ENCODE results near the gene TRIM2.

The TRIM2 gene

DNA sequence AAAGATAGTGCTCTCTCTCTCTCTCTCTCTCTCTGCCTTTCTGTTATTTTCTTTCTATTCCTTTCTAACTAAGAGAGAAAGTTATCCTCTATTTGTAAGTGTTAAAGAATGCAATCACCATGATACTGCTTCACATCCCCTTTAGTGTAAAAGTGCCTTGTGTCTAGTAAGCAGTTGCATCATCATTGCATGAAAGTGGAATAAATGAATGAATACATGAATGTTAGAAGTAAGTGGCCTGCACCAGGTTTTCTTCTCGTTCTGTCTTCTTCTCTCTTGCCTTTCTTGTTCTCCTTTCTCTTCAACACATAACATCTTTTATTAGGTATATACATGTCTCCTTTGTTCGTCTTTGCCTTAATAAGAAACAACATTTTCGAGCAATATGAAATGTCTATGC, 35.2 kb downstream of the TRIM2 start:
- no peak for TF ChIP-seq TAF1 (IDR thresholded peaks at IDR 0.05; ENCODE audit: borderline replicate concordance, insufficient read depth, low read length)
- no peak for TF ChIP-seq POLR2AphosphoS5 (IDR thresholded peaks at IDR 0.05; ENCODE audit: low read depth, low read length)
- no peak for TF ChIP-seq FOXP2 (optimal IDR thresholded peaks at IDR 0.05; ENCODE audit: borderline replicate concordance, extremely low read depth, extremely low read length, insufficient read depth)
- TF ChIP-seq, protein P1, sequence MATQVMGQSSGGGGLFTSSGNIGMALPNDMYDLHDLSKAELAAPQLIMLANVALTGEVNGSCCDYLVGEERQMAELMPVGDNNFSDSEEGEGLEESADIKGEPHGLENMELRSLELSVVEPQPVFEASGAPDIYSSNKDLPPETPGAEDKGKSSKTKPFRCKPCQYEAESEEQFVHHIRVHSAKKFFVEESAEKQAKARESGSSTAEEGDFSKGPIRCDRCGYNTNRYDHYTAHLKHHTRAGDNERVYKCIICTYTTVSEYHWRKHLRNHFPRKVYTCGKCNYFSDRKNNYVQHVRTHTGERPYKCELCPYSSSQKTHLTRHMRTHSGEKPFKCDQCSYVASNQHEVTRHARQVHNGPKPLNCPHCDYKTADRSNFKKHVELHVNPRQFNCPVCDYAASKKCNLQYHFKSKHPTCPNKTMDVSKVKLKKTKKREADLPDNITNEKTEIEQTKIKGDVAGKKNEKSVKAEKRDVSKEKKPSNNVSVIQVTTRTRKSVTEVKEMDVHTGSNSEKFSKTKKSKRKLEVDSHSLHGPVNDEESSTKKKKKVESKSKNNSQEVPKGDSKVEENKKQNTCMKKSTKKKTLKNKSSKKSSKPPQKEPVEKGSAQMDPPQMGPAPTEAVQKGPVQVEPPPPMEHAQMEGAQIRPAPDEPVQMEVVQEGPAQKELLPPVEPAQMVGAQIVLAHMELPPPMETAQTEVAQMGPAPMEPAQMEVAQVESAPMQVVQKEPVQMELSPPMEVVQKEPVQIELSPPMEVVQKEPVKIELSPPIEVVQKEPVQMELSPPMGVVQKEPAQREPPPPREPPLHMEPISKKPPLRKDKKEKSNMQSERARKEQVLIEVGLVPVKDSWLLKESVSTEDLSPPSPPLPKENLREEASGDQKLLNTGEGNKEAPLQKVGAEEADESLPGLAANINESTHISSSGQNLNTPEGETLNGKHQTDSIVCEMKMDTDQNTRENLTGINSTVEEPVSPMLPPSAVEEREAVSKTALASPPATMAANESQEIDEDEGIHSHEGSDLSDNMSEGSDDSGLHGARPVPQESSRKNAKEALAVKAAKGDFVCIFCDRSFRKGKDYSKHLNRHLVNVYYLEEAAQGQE (IDR thresholded peaks at IDR 0.05; ENCODE audit: insufficient read depth in 1 of 2, low read depth in 2 of 2, low read length in 2 of 2) = no peak
- TF ChIP-seq SIN3A (IDR thresholded peaks at IDR 0.05; ENCODE audit: borderline replicate concordance, insufficient read depth, low read length) = no peak

DNA sequence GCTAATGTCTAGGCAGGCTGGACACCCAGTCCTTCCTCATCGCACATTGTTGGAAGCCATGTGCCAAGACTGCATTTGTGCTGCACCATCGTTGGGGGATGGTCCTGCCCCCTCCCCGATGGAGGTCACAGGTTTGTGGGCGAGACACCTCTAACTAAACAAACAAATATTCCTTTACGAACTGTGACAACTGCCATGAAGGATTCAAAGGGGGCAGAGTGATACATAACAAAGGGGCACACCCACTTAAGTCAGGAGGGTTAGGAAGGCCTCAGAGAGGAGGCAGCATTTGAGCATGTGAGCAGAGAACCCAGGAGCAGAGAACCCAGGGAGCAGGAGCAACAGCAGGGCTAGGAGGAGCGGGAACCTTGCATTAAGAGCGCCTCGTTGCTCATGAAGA, 37.1 kb downstream of the TRIM2 start:
- TF ChIP-seq TAF1 (IDR thresholded peaks at IDR 0.05; ENCODE audit: borderline replicate concordance, insufficient read depth, low read length) (no peak), POLR2AphosphoS5 (IDR thresholded peaks at IDR 0.05; ENCODE audit: low read depth, low read length) (no peak), FOXP2 (optimal IDR thresholded peaks at IDR 0.05; ENCODE audit: borderline replicate concordance, extremely low read depth, extremely low read length, insufficient read depth) (no peak), SIN3A (IDR thresholded peaks at IDR 0.05; ENCODE audit: borderline replicate concordance, insufficient read depth, low read length) (no peak)
- TF ChIP-seq, protein P1 (IDR thresholded peaks at IDR 0.05; ENCODE audit: insufficient read depth in 1 of 2, low read depth in 2 of 2, low read length in 2 of 2) = no peak

DNA sequence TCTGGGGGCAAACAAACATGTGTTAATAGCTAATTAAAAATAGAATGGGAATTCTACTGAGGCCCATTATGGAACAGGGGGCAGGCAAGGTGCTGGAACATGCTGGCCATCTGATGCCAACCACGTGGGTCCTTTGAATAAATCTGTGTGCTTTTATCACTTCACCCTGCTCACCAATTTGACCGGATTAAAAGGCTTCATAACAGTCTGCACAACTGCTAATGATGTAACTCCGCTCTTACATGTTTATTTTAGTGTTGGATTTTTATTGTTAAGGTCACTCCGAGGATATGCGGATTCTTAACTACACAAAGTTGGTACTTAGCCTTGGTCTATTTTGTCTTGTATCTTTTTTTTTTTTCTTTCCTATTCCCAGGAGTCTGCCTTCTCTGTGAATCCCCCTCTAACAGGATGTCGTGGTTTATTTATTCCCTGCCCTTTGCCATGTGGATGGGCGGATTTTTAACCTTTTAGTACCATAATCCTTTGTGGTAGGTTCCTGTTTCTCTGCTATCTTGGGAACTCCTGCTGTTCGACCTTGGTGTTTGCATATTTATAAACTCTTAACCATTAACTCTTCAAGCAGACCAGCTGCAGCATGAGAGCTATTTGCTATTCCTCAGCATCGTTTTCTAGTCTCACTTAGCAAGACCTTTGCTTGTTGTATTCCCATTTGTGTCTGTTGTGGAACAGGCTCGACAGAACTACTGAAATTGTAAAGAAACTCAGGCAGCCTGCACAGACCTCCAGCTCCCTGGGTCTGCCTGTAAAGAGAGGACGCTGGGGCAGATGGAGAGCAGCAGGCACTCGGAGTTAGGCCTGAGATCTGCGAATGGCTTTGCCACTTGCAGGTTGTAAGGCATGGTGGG, 38.0 kb downstream of the TRIM2 start:
- TF ChIP-seq, protein P1 (IDR thresholded peaks at IDR 0.05; ENCODE audit: insufficient read depth in 1 of 2, low read depth in 2 of 2, low read length in 2 of 2) = no peak
- TF ChIP-seq SIN3A (IDR thresholded peaks at IDR 0.05; ENCODE audit: borderline replicate concordance, insufficient read depth, low read length) (peak; percentile 93), POLR2AphosphoS5 (IDR thresholded peaks at IDR 0.05; ENCODE audit: low read depth, low read length) (no peak)

DNA sequence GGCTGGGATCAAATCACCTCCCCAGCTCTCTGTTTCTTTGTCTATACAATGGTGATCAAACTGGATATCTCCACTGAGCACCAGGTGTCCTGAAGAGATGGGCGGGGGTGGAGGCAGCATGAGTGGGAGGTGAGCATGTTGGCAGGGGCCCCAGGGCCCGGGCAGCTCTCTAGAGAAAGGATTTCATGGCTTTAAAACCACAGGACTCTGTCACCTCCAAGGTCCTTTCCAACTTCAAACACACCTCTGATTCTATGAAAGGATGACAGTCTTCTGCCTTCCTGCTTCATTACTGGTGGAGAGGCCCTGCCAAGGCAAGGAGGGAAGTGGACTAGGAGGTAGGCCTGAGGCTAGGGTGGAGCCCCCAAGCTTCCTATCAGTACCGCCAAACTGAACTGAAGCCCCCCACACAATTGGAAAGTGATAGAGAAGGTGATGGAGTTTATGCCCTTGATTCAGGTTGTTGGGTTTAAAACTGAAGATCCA, 38.6 kb downstream of the TRIM2 start:
- TF ChIP-seq POLR2AphosphoS5 (IDR thresholded peaks at IDR 0.05; ENCODE audit: low read depth, low read length) = no peak
- TF ChIP-seq SIN3A (IDR thresholded peaks at IDR 0.05; ENCODE audit: borderline replicate concordance, insufficient read depth, low read length) = no peak
- TF ChIP-seq, protein P1 (IDR thresholded peaks at IDR 0.05; ENCODE audit: insufficient read depth in 1 of 2, low read depth in 2 of 2, low read length in 2 of 2) = no peak
- TF ChIP-seq FOXP2 (optimal IDR thresholded peaks at IDR 0.05; ENCODE audit: borderline replicate concordance, extremely low read depth, extremely low read length, insufficient read depth) = no peak
- no peak for TF ChIP-seq TAF1 (IDR thresholded peaks at IDR 0.05; ENCODE audit: borderline replicate concordance, insufficient read depth, low read length)
